HG03520 (cell line): Measurements from ENCODE around the gene MED13.
"Not testable (repeated sequence)": the region's sequence is repeated elsewhere in the genome, so short reads cannot be mapped to it uniquely, and the experiment has no call there.

Experiments used
- ATAC-seq: cut with Tn5 transposase; IDR thresholded peaks from one replicate; pipeline ENCODE4 v1.9.1; 2021; ENCODE audit warnings: mild to moderate bottlenecking, moderate library complexity; ENCODE audit not compliant: unreplicated experiment

MED13 gene

DNA sequence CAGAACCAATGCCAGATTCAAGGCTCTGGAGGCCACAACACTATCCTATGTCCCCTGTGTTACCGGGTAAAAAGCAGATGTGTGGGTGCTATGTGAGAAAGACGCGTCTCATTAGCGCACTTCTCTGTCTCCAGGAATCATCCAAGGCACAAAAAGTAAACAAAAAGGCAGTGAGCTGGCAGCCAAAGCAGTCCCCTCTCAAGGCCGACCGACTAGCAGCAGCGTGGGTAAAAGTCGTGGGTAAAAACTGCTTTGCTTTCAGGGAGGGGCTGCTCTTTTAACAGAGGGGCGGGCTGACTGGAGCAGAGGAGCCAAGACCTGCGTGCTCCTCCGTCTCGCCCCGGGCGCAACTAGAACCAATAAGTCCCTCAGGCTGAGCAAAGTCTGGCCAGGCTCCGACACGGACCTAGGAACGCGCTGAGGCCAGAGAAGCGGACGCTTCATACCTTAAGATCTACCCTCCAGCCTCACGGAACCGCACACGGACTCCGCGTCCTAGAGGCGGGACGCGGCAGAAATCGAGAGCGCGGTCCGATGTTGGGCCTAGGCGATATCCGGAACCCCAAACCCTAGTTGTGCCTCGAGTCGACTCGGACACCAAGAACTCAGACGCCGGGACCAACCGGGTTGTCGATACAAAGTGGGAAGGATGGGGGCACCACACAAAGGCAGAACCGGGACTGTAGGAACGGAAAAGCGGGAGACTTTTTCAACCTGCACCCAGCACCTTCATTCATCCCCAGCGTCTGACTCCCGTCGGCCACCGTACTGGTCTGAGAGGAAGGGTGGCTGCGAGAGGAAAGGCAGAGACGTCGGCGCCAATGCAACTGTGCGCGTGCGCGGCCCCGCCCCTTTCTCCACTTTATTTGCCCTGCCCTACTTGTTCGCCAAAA lies 137.6 kb downstream of the MED13 start, which contains the start of gene INTS2:
TSS of gene INTS2 (minus strand) at position 775 of the 893 bp plus-strand sequence. CDS start 1,338 bp downstream, outside the sequence.
- peak; percentile 79 for ATAC-seq

GRCh38 chr17:61926826-61927207 lies 138.3 kb downstream of the MED13 start:
- no peak for ATAC-seq

GRCh38 chr17:61915162-61915561 lies 149.9 kb downstream of the MED13 start:
- ATAC-seq = not testable (repeated sequence)

GRCh38 chr17:61908292-61909037 lies 156.6 kb downstream of the MED13 start:
- no peak for ATAC-seq

- ATAC-seq = no peak
Measured at GRCh38 chr17:61907361-61907760, 157.7 kb downstream of the MED13 start.

- ATAC-seq = peak; percentile 78
Measured at GRCh38 chr17:61904094-61904710, 160.9 kb downstream of the MED13 start.

- no peak for ATAC-seq
Measured at GRCh38 chr17:61903251-61903650, 161.8 kb downstream of the MED13 start.

- no peak for ATAC-seq
Measured at GRCh38 chr17:61897548-61898180, 167.4 kb downstream of the MED13 start.

DNA sequence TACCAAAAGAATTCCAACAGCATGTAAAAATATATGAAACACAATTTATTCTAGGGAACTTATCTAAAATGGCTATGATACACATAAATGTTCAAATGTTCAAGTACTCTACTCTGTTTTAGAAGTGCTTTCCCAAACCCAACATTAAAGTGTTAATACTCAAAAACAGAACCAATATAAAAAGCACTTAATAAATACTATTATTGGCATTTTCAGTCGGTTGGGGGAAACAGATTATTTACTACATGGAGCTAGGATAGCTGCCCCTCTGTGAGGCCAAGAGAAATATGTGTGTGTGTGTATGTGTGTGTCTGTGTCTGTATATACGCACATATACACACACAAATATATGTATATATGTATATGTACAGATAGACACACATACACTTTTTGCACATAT lies 169.7 kb downstream of the MED13 start:
- ATAC-seq = no peak

DNA sequence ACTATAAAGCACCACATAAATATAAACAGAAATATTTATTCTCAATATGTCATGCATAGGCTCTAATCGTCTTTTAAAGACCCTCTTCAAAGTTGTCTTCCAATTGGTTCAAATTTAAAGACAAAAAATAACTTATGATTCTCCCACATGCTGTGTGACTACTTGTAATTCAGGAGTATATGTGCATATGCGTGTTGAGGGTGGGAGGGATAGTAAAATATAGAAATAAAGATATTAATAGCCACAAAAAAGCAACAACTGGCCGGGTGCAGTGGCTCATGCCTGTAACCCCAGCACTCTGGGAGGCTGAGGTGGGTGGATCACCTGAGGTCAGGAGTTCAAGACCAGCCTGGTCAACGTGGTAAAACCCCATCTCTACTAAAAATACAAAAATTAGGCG lies 170.8 kb downstream of the MED13 start:
- not testable (repeated sequence) for ATAC-seq
